H1 (cell line): ENCODE results near the gene ELFN1. TPM values are rescaled to one million over a fixed set of nuclear protein-coding genes. Genes with fewer than 3 reads are reported as not detected.

ENCODE experiments used
- BACH1 ChIP-seq: IDR thresholded peaks from 2 replicates; pipeline ENCODE4 v1.6.1; 2012; ENCODE audit warnings: low read length, improper control_type of control experiment
- CBX5 ChIP-seq: fragments of 300-800, 300-1000 bp; sonication (generic); IDR thresholded peaks from 2 replicates; pipeline ENCODE4 v1.7.1; 2016; ENCODE audit warnings: antibody characterized with exemption, low read length, low read depth
- CREB1 ChIP-seq: IDR thresholded peaks from 2 replicates; pipeline ENCODE4 v1.6.1; 2012; ENCODE audit warnings: inconsistent platforms
- EGR1 ChIP-seq: IDR thresholded peaks from 2 replicates; pipeline ENCODE4 v1.6.1; 2011; ENCODE audit warnings: low read depth, low read length, borderline replicate concordance
- FOSL1 ChIP-seq: IDR thresholded peaks from 2 replicates; pipeline ENCODE4 v1.6.1; 2011; ENCODE audit warnings: mild to moderate bottlenecking, low read depth, low read length, moderate library complexity; ENCODE audit not compliant: insufficient read depth
- GTF2F1 ChIP-seq: IDR thresholded peaks from 2 replicates; pipeline ENCODE4 v1.6.1; 2012; ENCODE audit warnings: low read depth, low read length, improper control_type of control experiment, borderline replicate concordance
- KDM4A ChIP-seq: IDR thresholded peaks from one replicate; pipeline ENCODE4 v1.7.1; 2012; ENCODE audit warnings: low read depth, mild to moderate bottlenecking, moderate library complexity, low read length, inconsistent platforms; ENCODE audit not compliant: severe bottlenecking
- POLR2A ChIP-seq, 2 experiments: IDR thresholded peaks; 1 replicate in 1 of 2; 2 replicates in 1 of 2; pipeline ENCODE4 v1.6.1; 2011; ENCODE audit warnings: low read depth in 2 of 2, low read length in 2 of 2, mild to moderate bottlenecking in 2 of 2; ENCODE audit errors: control extremely low read depth in 1 of 2
- RBBP5 ChIP-seq: IDR thresholded peaks from 2 replicates; pipeline ENCODE4 v1.7.1; 2012; ENCODE audit warnings: low read depth, mild to moderate bottlenecking, inconsistent platforms, low read length, moderate library complexity, borderline replicate concordance
- RNF2 ChIP-seq: fragments of 200-900, 300-1000 bp; sonication (generic); IDR thresholded peaks from 2 replicates; pipeline ENCODE4 v1.7.1; 2016; ENCODE audit warnings: borderline replicate concordance, low read depth, mild to moderate bottlenecking, antibody characterized with exemption, low read length; ENCODE audit not compliant: poor library complexity, severe bottlenecking; ENCODE audit errors: missing control alignments
- RXRA ChIP-seq: IDR thresholded peaks from 2 replicates; pipeline ENCODE4 v1.6.1; 2011; ENCODE audit warnings: low read depth, mild to moderate bottlenecking, low read length, moderate library complexity; ENCODE audit not compliant: insufficient read depth
- SP2 ChIP-seq: IDR thresholded peaks from 2 replicates; pipeline ENCODE4 v1.6.1; 2012; ENCODE audit warnings: mild to moderate bottlenecking, low read length, inconsistent platforms
- SRF ChIP-seq: IDR thresholded peaks from 2 replicates; pipeline ENCODE4 v1.6.1; 2011; ENCODE audit warnings: mild to moderate bottlenecking, low read depth, low read length, moderate library complexity
- SUZ12 ChIP-seq: fragments of 200-600 bp; sonication (generic); IDR thresholded peaks from 2 replicates; pipeline ENCODE4 v1.6.1; 2012; ENCODE audit warnings: mild to moderate bottlenecking, inconsistent platforms, low read length, moderate library complexity, mixed read lengths
- TAF1 ChIP-seq: IDR thresholded peaks from 2 replicates; pipeline ENCODE4 v1.6.1; 2011; ENCODE audit warnings: mild to moderate bottlenecking, low read depth, low read length
- TEAD4 ChIP-seq: IDR thresholded peaks from 2 replicates; pipeline ENCODE4 v1.6.1; 2012; ENCODE audit warnings: low read depth, low read length, inconsistent platforms, mixed read lengths
- YY1 ChIP-seq: IDR thresholded peaks from 2 replicates; pipeline ENCODE4 v1.6.1; 2011; ENCODE audit warnings: low read depth, mild to moderate bottlenecking, low read length
- polyA plus RNA-seq, 7 experiments: library from polyadenylated mRNA; depleted of rRNA in 3 of 7; stranded (reverse) in 5 of 7; unstranded in 2 of 7; fragments of >200 nt in 5 of 7; fragments of 200-250 nt in 2 of 7; gene quantifications; 1 replicate in 5 of 7; 2 replicates in 1 of 7; 4 replicates in 1 of 7; pipeline versions ENCODE4 v1.2.1 to v1.2.3, GENCODE V29; 2011 to 2013; ENCODE audit warnings: missing spikeins in 2 of 7, mixed read lengths in 2 of 7
- total RNA-seq: library from RNA; stranded (reverse); fragmentation: NEBNext Ultra II Directional; extraction: Animal tissue kit (Norgen Biotek cat#: 25700); gene quantifications from 2 replicates; pipeline ENCODE4 v1.2.1, GENCODE V29; 2021
- TF ChIP-seq, protein P1 (sequence below): IDR thresholded peaks from 2 replicates; pipeline ENCODE4 v1.6.1; 2012; ENCODE audit warnings: inconsistent platforms
- TF ChIP-seq, protein P2 (sequence below), 3 experiments: IDR thresholded peaks; 1 replicate in 2 of 3; 2 replicates in 1 of 3; pipeline versions ENCODE4 v1.5.1 to v1.6.1; 2011; ENCODE audit warnings: low read length in 3 of 3, mild to moderate bottlenecking in 3 of 3, inconsistent platforms in 2 of 3, low read depth in 1 of 3, moderate library complexity in 1 of 3; ENCODE audit not compliant: insufficient read depth in 1 of 3; ENCODE audit errors: control extremely low read depth in 1 of 3
- TF ChIP-seq, protein P3 (sequence below): IDR thresholded peaks from 2 replicates; pipeline ENCODE4 v1.6.1; 2012; ENCODE audit warnings: inconsistent platforms

ELFN1 gene
- total and polyA plus RNA-seq, 2 of the 8 experiments (the other 6 are each of a cell fraction or from before 2014, with no cell fraction given) = 2.0 to 4.5 TPM

DNA sequence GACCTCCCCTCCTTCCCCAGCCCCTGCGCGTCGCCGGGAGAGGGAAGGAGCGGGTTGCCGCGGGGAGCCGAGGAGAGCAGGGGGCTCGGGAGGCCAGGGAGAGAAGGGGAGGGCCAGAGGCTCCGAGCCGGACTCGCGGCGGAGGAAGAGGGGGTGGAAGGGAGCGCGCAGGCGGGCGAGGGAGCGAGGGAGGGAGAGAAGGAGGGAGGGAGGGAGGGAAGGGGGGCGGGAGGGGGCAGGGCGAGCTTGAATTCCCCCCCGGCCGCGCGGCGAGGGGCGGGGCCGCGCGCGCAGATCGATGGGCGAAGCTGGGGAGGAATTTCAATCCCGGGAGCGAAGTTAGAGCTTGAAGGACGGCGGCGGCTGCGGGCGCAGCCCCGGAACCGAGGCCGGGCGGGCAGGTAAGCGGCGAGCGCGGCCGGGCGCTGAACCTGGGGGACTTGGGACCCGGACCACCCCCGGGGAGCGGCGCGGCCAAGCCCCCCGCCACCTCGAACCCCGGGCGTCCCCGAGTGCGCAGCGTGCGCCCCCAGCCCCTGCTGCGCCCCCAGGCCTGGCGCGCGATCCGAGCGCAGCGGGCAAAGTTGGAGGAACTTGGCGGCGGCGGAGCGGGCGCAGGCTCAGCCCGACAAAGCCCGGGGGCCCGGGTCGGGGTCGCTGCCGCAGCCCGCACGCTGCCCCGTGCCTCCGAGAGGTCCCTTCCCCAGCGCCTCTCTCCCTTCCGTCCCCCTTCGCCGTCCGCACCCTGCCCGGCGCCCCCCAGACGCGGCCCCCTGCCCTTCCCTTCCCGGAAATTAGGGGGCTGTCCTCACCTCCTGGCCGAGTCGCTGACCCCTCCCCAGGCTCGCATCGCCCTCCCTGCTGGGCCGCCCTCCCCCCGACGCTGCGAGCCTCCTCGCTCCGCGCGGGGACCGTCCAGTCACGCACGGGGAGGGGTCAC is at the start of gene ELFN1 (continued):
- TF ChIP-seq TAF1 = peak; percentile 58; the same call in 1 of the 2 replicates
- no peak for TF ChIP-seq CBX5
- TF ChIP-seq SUZ12 = no peak
- TF ChIP-seq KDM4A = peak; percentile 67
- TF ChIP-seq, protein P1, sequence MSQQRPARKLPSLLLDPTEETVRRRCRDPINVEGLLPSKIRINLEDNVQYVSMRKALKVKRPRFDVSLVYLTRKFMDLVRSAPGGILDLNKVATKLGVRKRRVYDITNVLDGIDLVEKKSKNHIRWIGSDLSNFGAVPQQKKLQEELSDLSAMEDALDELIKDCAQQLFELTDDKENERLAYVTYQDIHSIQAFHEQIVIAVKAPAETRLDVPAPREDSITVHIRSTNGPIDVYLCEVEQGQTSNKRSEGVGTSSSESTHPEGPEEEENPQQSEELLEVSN = 0 out of 2 replicates have a peak, but pooled peaks have one; percentile 19
- peak; percentile 24; the same call in 1 of the 2 replicates for TF ChIP-seq EGR1
- TF ChIP-seq RNF2 = no peak
- no peak for TF ChIP-seq BACH1
- TF ChIP-seq, protein P2, sequence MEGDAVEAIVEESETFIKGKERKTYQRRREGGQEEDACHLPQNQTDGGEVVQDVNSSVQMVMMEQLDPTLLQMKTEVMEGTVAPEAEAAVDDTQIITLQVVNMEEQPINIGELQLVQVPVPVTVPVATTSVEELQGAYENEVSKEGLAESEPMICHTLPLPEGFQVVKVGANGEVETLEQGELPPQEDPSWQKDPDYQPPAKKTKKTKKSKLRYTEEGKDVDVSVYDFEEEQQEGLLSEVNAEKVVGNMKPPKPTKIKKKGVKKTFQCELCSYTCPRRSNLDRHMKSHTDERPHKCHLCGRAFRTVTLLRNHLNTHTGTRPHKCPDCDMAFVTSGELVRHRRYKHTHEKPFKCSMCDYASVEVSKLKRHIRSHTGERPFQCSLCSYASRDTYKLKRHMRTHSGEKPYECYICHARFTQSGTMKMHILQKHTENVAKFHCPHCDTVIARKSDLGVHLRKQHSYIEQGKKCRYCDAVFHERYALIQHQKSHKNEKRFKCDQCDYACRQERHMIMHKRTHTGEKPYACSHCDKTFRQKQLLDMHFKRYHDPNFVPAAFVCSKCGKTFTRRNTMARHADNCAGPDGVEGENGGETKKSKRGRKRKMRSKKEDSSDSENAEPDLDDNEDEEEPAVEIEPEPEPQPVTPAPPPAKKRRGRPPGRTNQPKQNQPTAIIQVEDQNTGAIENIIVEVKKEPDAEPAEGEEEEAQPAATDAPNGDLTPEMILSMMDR (IDR thresholded peaks at IDR 0.05; ENCODE audit: control extremely low read depth in 1 of 3, insufficient read depth in 1 of 3, low read depth in 1 of 3, low read length in 3 of 3) = no peak
- no peak for TF ChIP-seq SRF
- peak; percentile 17; the same call in 1 of the 2 replicates for TF ChIP-seq YY1
- TF ChIP-seq FOSL1 = no peak
- TF ChIP-seq GTF2F1 = no peak
- no peak for TF ChIP-seq RXRA
- TF ChIP-seq TEAD4 = 0 out of 2 replicates have a peak, but pooled peaks have one; percentile 3
- TF ChIP-seq POLR2A (IDR thresholded peaks at IDR 0.05; ENCODE audit: control extremely low read depth in 1 of 2, low read depth in 2 of 2, low read length in 2 of 2) = peak in 1 of 2 experiments; percentile 33; a peak in 1 of 3 replicates
- no peak for TF ChIP-seq CREB1
- no peak; the same call in 1 of the 2 replicates for TF ChIP-seq RBBP5
- TF ChIP-seq SP2 = no peak
- TF ChIP-seq, protein P3, sequence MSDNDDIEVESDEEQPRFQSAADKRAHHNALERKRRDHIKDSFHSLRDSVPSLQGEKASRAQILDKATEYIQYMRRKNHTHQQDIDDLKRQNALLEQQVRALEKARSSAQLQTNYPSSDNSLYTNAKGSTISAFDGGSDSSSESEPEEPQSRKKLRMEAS = 0 out of 2 replicates have a peak, but pooled peaks have one; percentile 9
